C4-2B (cell line): ENCODE results near the gene KIF22.

Experiments
- CTCF ChIP-seq: fragments of 450-650 bp; conservative IDR thresholded peaks from 2 replicates; pipeline ENCODE4 v1.5.1; 2017; ENCODE audit warnings: mild to moderate bottlenecking
- ZFX ChIP-seq: fragments of 450-650 bp; IDR thresholded peaks from 2 replicates; pipeline ENCODE4 v1.6.1; 2017

GRCh38 chr16:29819506-29819905 is 29.0 kb downstream of the KIF22 start:
- TF ChIP-seq CTCF (no peak), ZFX (no peak)
